ENCODE measurements around the gene ITGB6. TPM values are rescaled to one million over a fixed set of nuclear protein-coding genes. Genes with fewer than 3 reads are reported as not detected.

ITGB6 gene
- total and polyA plus RNA-seq, 2 of the 8 experiments (the other 6 are each of a cell fraction or from before 2014, with no cell fraction given): not detected

DNA sequence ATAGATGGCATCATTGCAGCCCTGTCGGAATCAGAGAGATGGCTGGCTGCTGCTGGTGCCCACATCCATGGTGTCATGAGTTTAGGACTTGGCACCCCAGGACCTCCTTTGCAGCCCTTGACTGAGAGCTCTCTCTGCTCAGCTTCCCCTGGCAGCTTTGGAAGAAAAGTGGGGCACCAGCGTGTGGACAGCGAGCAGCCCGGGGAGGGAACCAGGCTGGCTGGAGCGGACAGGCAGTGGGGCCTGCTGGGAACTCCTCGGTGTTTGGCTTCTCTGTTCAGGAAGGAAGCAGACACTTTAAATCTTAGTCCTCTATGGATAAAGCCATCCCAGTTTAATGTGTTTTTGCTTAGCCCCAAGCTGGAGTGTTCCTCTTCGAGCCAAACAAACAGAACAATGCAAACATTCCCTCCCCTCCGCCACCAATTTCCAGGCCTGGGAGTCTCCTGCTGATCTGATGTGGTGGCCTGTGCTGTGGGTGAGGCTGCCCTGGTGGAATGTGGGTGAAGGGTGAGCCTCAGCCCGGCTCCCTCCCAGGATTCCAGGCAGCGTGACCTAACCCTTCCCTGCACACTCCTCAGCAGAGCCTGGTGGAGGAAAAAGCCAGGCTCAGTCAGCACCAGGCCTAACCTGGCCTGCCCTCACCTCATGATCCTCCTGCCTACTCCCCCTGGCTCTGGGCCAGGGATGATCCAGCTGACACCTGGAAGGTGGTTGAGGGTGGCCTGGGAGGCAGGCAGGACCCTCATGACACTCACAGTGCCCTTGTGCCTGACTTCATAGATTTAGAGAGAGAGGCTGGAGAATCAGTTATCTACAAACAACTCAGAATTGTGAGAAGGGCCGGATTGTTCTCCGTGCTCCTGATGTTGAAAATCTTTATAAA, 21.6 kb upstream of the ITGB6 start:
- H3K9ac ChIP-seq (replicated peaks in 1 of 4; ENCODE audit: extremely low read depth in 1 of 4, low read depth in 3 of 4, low read length in 3 of 4): no peak overlapping the region
- ChIA-PET POLR2A (ENCODE audit: partially characterized antibody) (interaction anchor here (0.5 kb wide), 1 partner anchor 1116 kb away, joined by 3 read pairs; no protein-coding TSS in a partner anchor), CTCF (ENCODE audit: partially characterized antibody) (interaction anchor here (0.6 to 4.0 kb wide), 5 partner anchors 12 to 799 kb away, joined by 4 to 32 read pairs (median 10); no protein-coding TSS in a partner anchor)
- no peak overlapping the region for H2BK15ac ChIP-seq (ENCODE audit: low read length)
- H2BK5ac ChIP-seq (ENCODE audit: low read depth, low read length): no peak overlapping the region
- FAIRE-seq: no peak
- no peaks in the 10 kb centered on the region for H3K36me3 ChIP-seq (ENCODE audit: control insufficient read depth in 2 of 4, insufficient read depth in 4 of 4, low read length in 3 of 4)
- H4K20me1 ChIP-seq (replicated peaks in 1 of 2; ENCODE audit: control insufficient read depth in 1 of 2, insufficient read depth in 2 of 2, low read length in 2 of 2): no peaks in the 10 kb centered on the region
- DNase-seq (ENCODE audit: low read depth in 1 of 2, low spot score in 2 of 2): no peak
- H4K8ac ChIP-seq (ENCODE audit: extremely low read depth, insufficient read depth, low read length): no peak overlapping the region
- H3K9me3 ChIP-seq (ENCODE audit: insufficient read depth in 2 of 2, low read depth in 1 of 2, low read length in 1 of 2): no peaks in the 10 kb centered on the region
- no peaks in the 10 kb centered on the region for H3K27me3 ChIP-seq (replicated peaks in 1 of 4; ENCODE audit: control insufficient read depth in 3 of 4, extremely low read depth in 1 of 4, insufficient read depth in 3 of 4, low read length in 3 of 4)
- H3K23me2 ChIP-seq (ENCODE audit: low read depth, low read length): no peaks in the 10 kb centered on the region
- H3K4me2 ChIP-seq (ENCODE audit: insufficient read depth in 1 of 2, low read depth in 2 of 2, low read length in 2 of 2): no peak overlapping the region
- no peak overlapping the region for H2BK12ac ChIP-seq (ENCODE audit: low read depth, low read length)
- H4K91ac ChIP-seq (replicated peaks; ENCODE audit: insufficient read length, low read length): no peak overlapping the region
- no peak overlapping the region for H2BK120ac ChIP-seq (replicated peaks; ENCODE audit: low read depth, low read length)
- H3K79me1 ChIP-seq (ENCODE audit: low read depth, low read length): no peaks in the 10 kb centered on the region
- no peak overlapping the region for H3K14ac ChIP-seq (ENCODE audit: insufficient read length)
- H2AFZ ChIP-seq (ENCODE audit: low read length): peak overlapping the region; percentile 57; the same call in 1 of the 2 replicates
- H3K23ac ChIP-seq (ENCODE audit: insufficient read length): no peak overlapping the region
- no peak overlapping the region for H3K56ac ChIP-seq (replicated peaks; ENCODE audit: insufficient read length, low read depth, low read length)
- no peak overlapping the region for H2AK5ac ChIP-seq (ENCODE audit: low read depth, low read length)
- peaks cover 0 to 5% (median 5%) of the 10 kb centered on the region in 4 experiments; a peak in 3 of 7 replicates for H3K4me1 ChIP-seq (replicated peaks in 1 of 4; ENCODE audit: control insufficient read depth in 3 of 4, insufficient read depth in 4 of 4, low read length in 3 of 4)
- H4K5ac ChIP-seq (ENCODE audit: insufficient read length, low read depth, low read length): no peak overlapping the region
- H3K4me3 ChIP-seq (ENCODE audit: extremely low read depth in 1 of 4, insufficient read depth in 2 of 4, low read depth in 3 of 4, low read length in 4 of 4): no peak overlapping the region
- H2BK20ac ChIP-seq (ENCODE audit: low read length): no peak overlapping the region
- H3K18ac ChIP-seq (ENCODE audit: extremely low read depth, low read length): no peak overlapping the region
- H3K79me2 ChIP-seq (ENCODE audit: control insufficient read depth in 1 of 2, insufficient read depth in 2 of 2, low read length in 2 of 2): no peaks in the 10 kb centered on the region
- no peak overlapping the region for H3K4ac ChIP-seq (replicated peaks; ENCODE audit: insufficient read length, low read depth, low read length)
- no peak overlapping the region for H3K27ac ChIP-seq (ENCODE audit: low read depth, low read length)
- WGBS, 2 experiments (ENCODE audit: extremely low coverage in 1 of 2, insufficient coverage in 1 of 2, insufficient read length in 1 of 2, insufficient replicate concordance in 2 of 2, low coverage in 1 of 2, low lambda C conversion rate in 2 of 2, missing lambda C conversion rate in 1 of 2): 86% methylated on average over 12 of the region's 12 CpGs; no CpG with 5 or more reads in 1 of the 2 experiments
- no peak for TF ChIP-seq JUND (IDR thresholded peaks at IDR 0.05; ENCODE audit: low read length)
- no peak for TF ChIP-seq SP2 (IDR thresholded peaks at IDR 0.05; ENCODE audit: low read length)
- TF ChIP-seq SP4 (IDR thresholded peaks at IDR 0.05; ENCODE audit: low read length): no peak
- TF ChIP-seq EGR1 (IDR thresholded peaks at IDR 0.05; ENCODE audit: borderline replicate concordance, low read depth, low read length): no peak
- no peak for TF ChIP-seq MAFK (IDR thresholded peaks at IDR 0.05; ENCODE audit: low read depth, low read length)
- TF ChIP-seq CBX8 (IDR thresholded peaks at IDR 0.05; ENCODE audit: borderline replicate concordance, low read depth, low read length): no peak
- TF ChIP-seq EZH2 (IDR thresholded peaks at IDR 0.05; ENCODE audit: low read depth, low read length, severe bottlenecking): no peak
- no peak for TF ChIP-seq POLR2AphosphoS5 (IDR thresholded peaks at IDR 0.05; ENCODE audit: low read depth, low read length)
- TF ChIP-seq CTBP2 (IDR thresholded peaks at IDR 0.05; ENCODE audit: borderline replicate concordance, insufficient read depth, insufficient read length, low read length): no peak
- no peak for TF ChIP-seq GABPA (IDR thresholded peaks at IDR 0.05; ENCODE audit: borderline replicate concordance, insufficient read depth, low read length)
- TF ChIP-seq TEAD4 (IDR thresholded peaks at IDR 0.05; ENCODE audit: low read depth, low read length): no peak

Measured in H1 (cell line).